ENCODE measurements around the gene DACT1. TPM values are rescaled to one million over a fixed set of nuclear protein-coding genes. Genes with fewer than 3 reads are reported as not detected.

DACT1 gene
- total RNA-seq, 4 donors from 2014 or later = 2.3 to 5.8 (median 3.3) TPM

DNA sequence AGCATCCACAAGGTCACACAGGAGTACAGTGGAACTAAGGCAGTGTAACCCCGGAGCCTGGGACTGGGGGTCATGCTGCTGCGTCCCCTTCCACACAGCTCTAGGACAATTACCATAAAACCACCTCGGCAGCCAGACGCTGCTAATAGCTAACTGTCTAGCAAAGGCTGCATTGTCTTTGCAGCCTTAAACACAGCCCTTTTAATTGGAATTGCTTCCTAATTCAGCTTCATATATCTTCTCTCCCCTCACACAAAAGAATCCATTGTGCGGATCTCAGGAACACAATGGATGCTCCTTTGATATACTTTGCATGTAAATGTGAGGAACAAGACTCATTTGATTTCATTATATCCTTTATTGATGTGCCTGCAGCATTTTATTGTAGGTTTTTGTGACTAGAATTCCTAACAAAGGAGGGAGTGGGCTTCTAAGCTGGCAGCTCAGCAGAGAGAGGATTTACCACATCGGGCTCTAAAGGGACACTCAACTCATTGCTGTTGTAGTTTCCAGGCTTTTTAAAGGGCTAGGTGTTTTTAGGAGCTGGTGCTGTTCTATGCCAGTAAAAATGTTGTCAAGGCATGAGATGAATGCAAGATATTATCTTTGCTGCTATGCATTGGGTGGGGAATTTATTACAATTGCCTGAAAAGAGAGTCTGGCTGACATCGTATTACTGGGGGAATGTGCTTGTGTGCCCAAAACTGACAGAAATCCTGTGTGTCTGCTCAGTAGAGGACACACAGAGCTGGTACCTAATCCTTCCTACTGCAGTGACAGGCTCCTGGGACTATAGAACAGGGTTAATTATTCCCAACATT, 30.4 kb upstream of the DACT1 start:
- in situ Hi-C loops (cut with MboI; ENCODE audit: low pct_ligation_motif_present in 1 of 4, low pct_unique_long_range_greater_than_20kb in 1 of 4, low sequenced_read_pairs in 3 of 4) (no loop called here), intact Hi-C loops (cut with DNase I; ENCODE audit: low total_unique reads) (no loop called here)
- Histone ChIP-seq H3K4me1 (no peaks in the 10 kb centered on the region), H3K27me3 (no peaks in the 10 kb centered on the region), H3K4me3 (no peak overlapping the region), H3K36me3 (no peaks in the 10 kb centered on the region), H3K9me3 (no peaks in the 10 kb centered on the region), H3K27ac (no peak overlapping the region)
- TF ChIP-seq, protein P1, sequence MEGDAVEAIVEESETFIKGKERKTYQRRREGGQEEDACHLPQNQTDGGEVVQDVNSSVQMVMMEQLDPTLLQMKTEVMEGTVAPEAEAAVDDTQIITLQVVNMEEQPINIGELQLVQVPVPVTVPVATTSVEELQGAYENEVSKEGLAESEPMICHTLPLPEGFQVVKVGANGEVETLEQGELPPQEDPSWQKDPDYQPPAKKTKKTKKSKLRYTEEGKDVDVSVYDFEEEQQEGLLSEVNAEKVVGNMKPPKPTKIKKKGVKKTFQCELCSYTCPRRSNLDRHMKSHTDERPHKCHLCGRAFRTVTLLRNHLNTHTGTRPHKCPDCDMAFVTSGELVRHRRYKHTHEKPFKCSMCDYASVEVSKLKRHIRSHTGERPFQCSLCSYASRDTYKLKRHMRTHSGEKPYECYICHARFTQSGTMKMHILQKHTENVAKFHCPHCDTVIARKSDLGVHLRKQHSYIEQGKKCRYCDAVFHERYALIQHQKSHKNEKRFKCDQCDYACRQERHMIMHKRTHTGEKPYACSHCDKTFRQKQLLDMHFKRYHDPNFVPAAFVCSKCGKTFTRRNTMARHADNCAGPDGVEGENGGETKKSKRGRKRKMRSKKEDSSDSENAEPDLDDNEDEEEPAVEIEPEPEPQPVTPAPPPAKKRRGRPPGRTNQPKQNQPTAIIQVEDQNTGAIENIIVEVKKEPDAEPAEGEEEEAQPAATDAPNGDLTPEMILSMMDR (IDR thresholded peaks at IDR 0.05) = no peak
- TF ChIP-seq POLR2AphosphoS5 (IDR thresholded peaks at IDR 0.05) = no peak
- no peak for TF ChIP-seq POLR2A (IDR thresholded peaks at IDR 0.05)
- no peak for TF ChIP-seq EP300 (IDR thresholded peaks at IDR 0.05; ENCODE audit: low read depth)
- no peak for DNase-seq
- WGBS, 2 donors (ENCODE audit: low coverage in 1 of 2) = 17 to 37% methylated on average over 1 to 7 of the region's 7 CpGs

DNA sequence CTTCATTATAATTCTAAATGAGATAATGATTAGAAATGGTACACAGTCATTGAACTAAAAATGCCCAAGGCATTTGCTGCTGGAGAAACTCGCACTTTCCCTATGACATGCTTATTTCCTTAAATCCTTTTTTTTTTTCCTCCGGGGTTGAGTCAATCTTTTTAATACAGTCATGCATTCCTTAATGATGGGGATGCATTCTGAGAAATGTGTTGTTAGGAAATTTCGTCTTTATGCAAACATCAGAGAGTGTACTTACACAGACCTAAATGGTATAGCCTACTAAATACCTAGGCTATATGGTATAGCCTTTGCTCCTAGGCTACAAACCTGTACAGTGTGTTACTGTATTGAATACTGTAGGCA, 29.8 kb upstream of the DACT1 start:
- TF ChIP-seq, protein P1 (IDR thresholded peaks at IDR 0.05) = no peak
- no peak for TF ChIP-seq POLR2AphosphoS5 (IDR thresholded peaks at IDR 0.05)
- Histone ChIP-seq H3K27ac (no peak overlapping the region), H3K27me3 (no peaks in the 10 kb centered on the region), H3K9me3 (no peaks in the 10 kb centered on the region), H3K36me3 (no peaks in the 10 kb centered on the region), H3K4me3 (no peak overlapping the region), H3K4me1 (no peaks in the 10 kb centered on the region)
- intact Hi-C loops (cut with DNase I; ENCODE audit: low total_unique reads) (no loop called here), in situ Hi-C loops (cut with MboI; ENCODE audit: low pct_ligation_motif_present in 1 of 4, low pct_unique_long_range_greater_than_20kb in 1 of 4, low sequenced_read_pairs in 3 of 4) (no loop called here)
- 52 to 73% methylated on average over 3 of the region's 3 CpGs for WGBS, 2 donors (ENCODE audit: low coverage in 1 of 2)
- DNase-seq = no peak

DNA sequence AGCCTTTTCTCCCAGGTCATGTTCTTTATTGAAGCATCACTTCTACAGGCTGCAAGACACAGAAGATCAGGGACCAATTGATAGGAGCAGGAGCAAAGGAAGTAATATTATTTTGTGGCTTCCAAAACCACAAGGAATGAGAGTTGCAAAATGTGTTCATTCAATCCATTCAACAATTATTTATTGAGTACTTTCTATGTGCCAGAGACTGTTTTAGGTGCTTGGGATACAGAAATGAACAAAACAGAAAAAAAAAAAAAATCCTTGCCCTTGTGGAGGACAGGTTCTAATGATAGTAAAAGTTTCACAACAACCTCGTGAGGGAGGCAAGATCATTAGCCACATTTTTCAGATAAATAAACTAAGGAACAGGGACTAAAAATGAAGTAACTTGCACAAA, 20.1 kb upstream of the DACT1 start:
- intact Hi-C loops (cut with DNase I; ENCODE audit: low total_unique reads) (no loop called here), in situ Hi-C loops (cut with MboI; ENCODE audit: low pct_ligation_motif_present in 1 of 4, low pct_unique_long_range_greater_than_20kb in 1 of 4, low sequenced_read_pairs in 3 of 4) (no loop called here)
- H3K27me3 ChIP-seq = no peaks in the 10 kb centered on the region
- H3K9me3 ChIP-seq = no peaks in the 10 kb centered on the region
- DNase-seq = no peak
- TF ChIP-seq, protein P1 (IDR thresholded peaks at IDR 0.05) = no peak
- TF ChIP-seq POLR2A (IDR thresholded peaks at IDR 0.05) (no peak), EP300 (IDR thresholded peaks at IDR 0.05; ENCODE audit: low read depth) (no peak)
- H3K4me1 ChIP-seq = no peaks in the 10 kb centered on the region
- no peaks in the 10 kb centered on the region for H3K36me3 ChIP-seq
- H3K4me3 ChIP-seq = no peak overlapping the region
- no peak overlapping the region for H3K27ac ChIP-seq
- WGBS, 2 donors (ENCODE audit: low coverage in 1 of 2) = 22 to 46% methylated on average over 1 of the region's 1 CpG

DNA sequence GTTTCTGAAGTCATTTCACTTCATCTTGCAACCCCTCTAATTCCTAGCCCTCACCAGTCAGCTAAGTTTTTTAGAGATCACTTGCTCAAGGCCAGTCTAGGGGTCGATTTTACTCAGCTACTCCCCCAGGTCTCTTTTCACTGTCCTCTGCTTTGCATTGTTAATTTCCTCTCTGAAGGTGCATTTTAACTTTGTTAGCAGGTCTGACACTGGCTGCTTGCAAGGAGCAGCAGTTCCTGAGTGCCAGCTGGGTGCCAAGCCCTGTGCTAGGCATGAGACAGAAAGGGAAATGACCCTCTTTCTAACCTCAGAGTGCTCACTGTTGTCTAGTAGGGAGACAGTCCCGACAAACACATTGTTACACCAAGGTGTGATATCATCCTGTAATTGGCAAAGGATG, 17.8 kb upstream of the DACT1 start:
- WGBS, 2 donors (ENCODE audit: low coverage in 1 of 2) = 40 to 57% methylated on average over 1 to 2 of the region's 2 CpGs
- Histone ChIP-seq H3K4me1 (no peaks in the 10 kb centered on the region), H3K27me3 (no peaks in the 10 kb centered on the region), H3K4me3 (no peak overlapping the region), H3K36me3 (no peaks in the 10 kb centered on the region), H3K27ac (no peak overlapping the region), H3K9me3 (no peaks in the 10 kb centered on the region)
- in situ Hi-C loops (cut with MboI; ENCODE audit: low pct_ligation_motif_present in 1 of 4, low pct_unique_long_range_greater_than_20kb in 1 of 4, low sequenced_read_pairs in 3 of 4) (no loop called here), intact Hi-C loops (cut with DNase I; ENCODE audit: low total_unique reads) (loop anchor here (10.0 kb wide), 1 partner anchor 115 kb away; no protein-coding TSS in a partner anchor)
- DNase-seq = no peak
- TF ChIP-seq POLR2A (IDR thresholded peaks at IDR 0.05) (no peak), EP300 (IDR thresholded peaks at IDR 0.05; ENCODE audit: low read depth) (no peak), POLR2AphosphoS5 (IDR thresholded peaks at IDR 0.05) (no peak)
- TF ChIP-seq, protein P1 (IDR thresholded peaks at IDR 0.05) = no peak

Data from transverse colon (tissue), 4 donors.